DOHH2 (cell line): ENCODE data around the gene PLCL1.

Source experiments
- EZH2phosphoT487 ChIP-seq: fragments of 200-600 bp; sonication (generic); IDR thresholded peaks from 2 replicates; pipeline ENCODE4 v1.6.1; 2017; ENCODE audit warnings: borderline replicate concordance, mild to moderate bottlenecking, antibody characterized with exemption, low read length, moderate library complexity, mixed read lengths
- TF ChIP-seq, protein P1 (sequence below): fragments of 200-600 bp; sonication (generic); IDR thresholded peaks from one replicate; pipeline ENCODE4 v1.5.1; 2014; ENCODE audit warnings: antibody characterized with exemption, mild to moderate bottlenecking, low read depth, low read length; ENCODE audit not compliant: poor library complexity, severe bottlenecking

DNA sequence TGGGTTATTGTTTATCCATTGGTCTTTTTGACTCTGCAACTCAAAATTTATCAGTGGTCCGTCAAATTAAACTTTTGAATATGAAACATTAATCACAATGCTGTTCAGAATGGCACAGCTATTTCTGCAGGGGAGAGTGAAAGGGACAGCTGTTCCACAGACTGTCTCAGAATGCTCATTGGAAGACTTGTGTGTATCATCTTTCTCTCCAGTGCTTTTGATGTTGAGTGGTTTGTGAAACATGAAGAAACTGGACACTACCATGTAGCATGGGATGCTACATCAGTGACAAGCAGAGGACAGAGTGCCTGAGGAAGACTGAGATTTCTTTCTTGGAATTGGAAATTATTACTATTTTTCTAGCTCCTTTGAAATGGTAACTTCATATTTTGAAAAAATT is 115.7 kb downstream of the PLCL1 start:
- TF ChIP-seq, protein P1, sequence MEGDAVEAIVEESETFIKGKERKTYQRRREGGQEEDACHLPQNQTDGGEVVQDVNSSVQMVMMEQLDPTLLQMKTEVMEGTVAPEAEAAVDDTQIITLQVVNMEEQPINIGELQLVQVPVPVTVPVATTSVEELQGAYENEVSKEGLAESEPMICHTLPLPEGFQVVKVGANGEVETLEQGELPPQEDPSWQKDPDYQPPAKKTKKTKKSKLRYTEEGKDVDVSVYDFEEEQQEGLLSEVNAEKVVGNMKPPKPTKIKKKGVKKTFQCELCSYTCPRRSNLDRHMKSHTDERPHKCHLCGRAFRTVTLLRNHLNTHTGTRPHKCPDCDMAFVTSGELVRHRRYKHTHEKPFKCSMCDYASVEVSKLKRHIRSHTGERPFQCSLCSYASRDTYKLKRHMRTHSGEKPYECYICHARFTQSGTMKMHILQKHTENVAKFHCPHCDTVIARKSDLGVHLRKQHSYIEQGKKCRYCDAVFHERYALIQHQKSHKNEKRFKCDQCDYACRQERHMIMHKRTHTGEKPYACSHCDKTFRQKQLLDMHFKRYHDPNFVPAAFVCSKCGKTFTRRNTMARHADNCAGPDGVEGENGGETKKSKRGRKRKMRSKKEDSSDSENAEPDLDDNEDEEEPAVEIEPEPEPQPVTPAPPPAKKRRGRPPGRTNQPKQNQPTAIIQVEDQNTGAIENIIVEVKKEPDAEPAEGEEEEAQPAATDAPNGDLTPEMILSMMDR = no peak
- no peak for TF ChIP-seq EZH2phosphoT487
